ENCODE results near the gene TLE4.
"Not testable (repeated sequence)": the region's sequence is repeated elsewhere in the genome, so short reads cannot be mapped to it uniquely, and the experiment has no call there.

TLE4 gene

GRCh38 chr9:79592726-79593493 is 21.1 kb downstream of the TLE4 start:
- peak; percentile 96 for DNase-seq (ENCODE audit: low read depth, low spot score)
- no peak overlapping the region for H3K4me3 ChIP-seq (ENCODE audit: low read length)

- H3K4me3 ChIP-seq (ENCODE audit: low read length) = no peak overlapping the region
- no peak for DNase-seq (ENCODE audit: low read depth, low spot score)
These were observed 27.0 kb downstream of the TLE4 start for GRCh38 chr9:79598562-79599345.

GRCh38 chr9:79600466-79600865 is 28.7 kb downstream of the TLE4 start:
- DNase-seq (ENCODE audit: low read depth, low spot score) = no peak
- no peak overlapping the region for H3K4me3 ChIP-seq (ENCODE audit: low read length)

- no peak overlapping the region for H3K4me3 ChIP-seq (ENCODE audit: low read length)
- DNase-seq (ENCODE audit: low read depth, low spot score) = no peak
These were observed 31.6 kb downstream of the TLE4 start for GRCh38 chr9:79603222-79603920.

- H3K4me3 ChIP-seq (ENCODE audit: low read length) = no peak overlapping the region
- no peak for DNase-seq (ENCODE audit: low read depth, low spot score)
These were observed 32.4 kb downstream of the TLE4 start for GRCh38 chr9:79604149-79604548.

GRCh38 chr9:79604921-79605562 is 33.3 kb downstream of the TLE4 start:
- no peak overlapping the region for H3K4me3 ChIP-seq (ENCODE audit: low read length)
- no peak for DNase-seq (ENCODE audit: low read depth, low spot score)

GRCh38 chr9:79606529-79606928 is 34.8 kb downstream of the TLE4 start:
- H3K4me3 ChIP-seq (ENCODE audit: low read length); DNase-seq (ENCODE audit: low read depth, low spot score): not testable (repeated sequence)

GRCh38 chr9:79609468-79610018 is 37.8 kb downstream of the TLE4 start:
- no peak for DNase-seq (ENCODE audit: low read depth, low spot score)
- H3K4me3 ChIP-seq (ENCODE audit: low read length) = no peak overlapping the region

- H3K4me3 ChIP-seq (ENCODE audit: low read length) = no peak overlapping the region
- no peak for DNase-seq (ENCODE audit: low read depth, low spot score)
These were observed 38.4 kb downstream of the TLE4 start for GRCh38 chr9:79610019-79610631.

GRCh38 chr9:79610791-79611614 is 39.2 kb downstream of the TLE4 start:
- no peak overlapping the region for H3K4me3 ChIP-seq (ENCODE audit: low read length)
- no peak for DNase-seq (ENCODE audit: low read depth, low spot score)

GRCh38 chr9:79613145-79613544 is 41.4 kb downstream of the TLE4 start:
- no peak overlapping the region for H3K4me3 ChIP-seq (ENCODE audit: low read length)
- no peak for DNase-seq (ENCODE audit: low read depth, low spot score)

- no peak overlapping the region for H3K4me3 ChIP-seq (ENCODE audit: low read length)
- DNase-seq (ENCODE audit: low read depth, low spot score) = no peak
These were observed 43.3 kb downstream of the TLE4 start for GRCh38 chr9:79615038-79615437.

GRCh38 chr9:79616013-79616412 is 44.2 kb downstream of the TLE4 start:
- no peak overlapping the region for H3K4me3 ChIP-seq (ENCODE audit: low read length)
- no peak for DNase-seq (ENCODE audit: low read depth, low spot score)

- no peak for DNase-seq (ENCODE audit: low read depth, low spot score)
- H3K4me3 ChIP-seq (ENCODE audit: low read length) = no peak overlapping the region
These were observed 45.2 kb downstream of the TLE4 start for GRCh38 chr9:79616971-79617370.

- H3K4me3 ChIP-seq (ENCODE audit: low read length) = no peak overlapping the region
- DNase-seq (ENCODE audit: low read depth, low spot score) = no peak
These were observed 45.6 kb downstream of the TLE4 start for GRCh38 chr9:79617395-79617794.

- no peak for DNase-seq (ENCODE audit: low read depth, low spot score)
- no peak overlapping the region for H3K4me3 ChIP-seq (ENCODE audit: low read length)
These were observed 48.2 kb downstream of the TLE4 start for GRCh38 chr9:79619930-79620329.

- H3K4me3 ChIP-seq (ENCODE audit: low read length) = no peak overlapping the region
- DNase-seq (ENCODE audit: low read depth, low spot score) = no peak
These were observed 50.3 kb downstream of the TLE4 start for GRCh38 chr9:79621916-79622575.
